Activated naive CD4-positive, alpha-beta T cell treated with anti-CD3 and anti-CD28 coated beads for 36 hours (primary cell): ENCODE results near the gene ODAPH. TPM values are rescaled to one million over a fixed set of nuclear protein-coding genes. Genes with fewer than 3 reads are reported as not detected.

Experiments used
- CTCF ChIA-PET: fragments of 350-600 bp; sonication (Branson Sonifier 250); formaldehyde crosslinking; loops from one replicate; lab custom pipeline; 2021; ENCODE audit warnings: antibody characterized with exemption; lab: Charles Lee
- DNase-seq: peaks from one replicate; pipeline ENCODE4 v3.0.0-alpha.2; 2020
- H3K27ac Mint-ChIP-seq: one replicate; pipeline ENCODE4 v1.8.0; 2021; ENCODE audit warnings: mild to moderate bottlenecking, mixed read lengths
- H3K27me3 Mint-ChIP-seq: one replicate; pipeline ENCODE4 v1.8.0; 2021; ENCODE audit warnings: low read depth, mixed read lengths
- H3K36me3 Mint-ChIP-seq: one replicate; pipeline ENCODE4 v1.8.0; 2021; ENCODE audit warnings: low read depth, mixed read lengths
- H3K4me1 Mint-ChIP-seq: one replicate; pipeline ENCODE4 v1.8.0; 2021; ENCODE audit warnings: low read depth, mixed read lengths
- H3K4me3 Mint-ChIP-seq: one replicate; pipeline ENCODE4 v1.8.0; 2021; ENCODE audit warnings: mild to moderate bottlenecking, moderate library complexity, mixed read lengths
- H3K9me3 Mint-ChIP-seq: one replicate; pipeline ENCODE4 v1.8.0; 2021; ENCODE audit warnings: mixed read lengths
- intact Hi-C: fragments of 100-400 bp; cut with micrococcal nuclease; formaldehyde crosslinking; loops from one replicate; pipeline ENCODE4 v1.15.1; 2023
- total RNA-seq, 2 experiments: library from RNA; stranded (reverse); gene quantifications; one replicate each; pipeline ENCODE4 v1.2.3, GENCODE V29; 2021

The ODAPH gene
- total RNA-seq, 2 experiments from 2014 or later, result not detected

DNA sequence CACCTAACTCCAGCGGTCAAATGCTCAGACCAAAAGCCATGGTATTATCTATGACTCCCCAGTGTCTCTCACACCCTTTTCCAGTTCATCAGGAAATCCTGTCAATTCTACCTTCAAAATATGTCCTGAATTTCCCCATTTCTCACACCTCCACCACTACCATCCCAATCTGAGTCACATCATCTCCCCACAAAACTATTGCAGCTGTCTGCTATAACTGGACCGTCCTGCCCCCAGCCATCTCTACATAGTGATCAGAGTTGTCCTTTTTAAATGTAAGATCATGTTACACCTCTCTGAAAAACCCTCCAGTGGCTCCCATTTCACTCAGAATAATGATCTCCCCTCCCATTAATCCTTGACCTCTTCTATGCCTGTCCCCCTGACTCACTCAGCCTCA lies 6.8 kb upstream of the ODAPH start:
- Mint-ChIP-seq H3K36me3 (peaks cover 2% of the 10 kb centered on the region), H3K27ac (no peak overlapping the region), H3K27me3 (no peaks in the 10 kb centered on the region), H3K4me1 (no peaks in the 10 kb centered on the region), H3K4me3 (no peak overlapping the region), H3K9me3 (no peaks in the 10 kb centered on the region)
- intact Hi-C loops, result no loop called here
- DNase-seq, result no peak
- CTCF ChIA-PET, result no interaction called here

DNA sequence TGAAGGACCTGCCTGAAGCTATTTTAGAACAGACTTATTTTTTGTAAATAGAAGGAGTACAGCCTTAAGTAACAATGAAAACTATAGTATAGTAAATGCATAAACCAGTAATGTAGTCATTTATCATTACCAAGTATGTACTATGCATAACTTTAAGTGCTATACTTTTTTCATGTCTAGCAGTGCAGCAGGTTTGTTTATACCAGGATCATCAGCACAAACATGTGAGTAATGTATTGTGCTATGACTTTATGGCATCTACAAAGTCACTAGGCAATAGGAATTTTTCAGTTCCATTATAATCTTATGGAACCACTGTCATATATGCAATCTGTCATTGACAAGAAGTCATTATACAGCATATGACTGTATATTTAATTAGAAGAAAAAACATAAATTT lies 3.4 kb upstream of the ODAPH start:
- Mint-ChIP-seq H3K9me3 (no peaks in the 10 kb centered on the region), H3K4me3 (no peak overlapping the region), H3K27me3 (no peaks in the 10 kb centered on the region), H3K36me3 (no peaks in the 10 kb centered on the region), H3K27ac (no peak overlapping the region), H3K4me1 (no peaks in the 10 kb centered on the region)
- intact Hi-C loops, result no loop called here
- DNase-seq, result no peak
- CTCF ChIA-PET, result no interaction called here

DNA sequence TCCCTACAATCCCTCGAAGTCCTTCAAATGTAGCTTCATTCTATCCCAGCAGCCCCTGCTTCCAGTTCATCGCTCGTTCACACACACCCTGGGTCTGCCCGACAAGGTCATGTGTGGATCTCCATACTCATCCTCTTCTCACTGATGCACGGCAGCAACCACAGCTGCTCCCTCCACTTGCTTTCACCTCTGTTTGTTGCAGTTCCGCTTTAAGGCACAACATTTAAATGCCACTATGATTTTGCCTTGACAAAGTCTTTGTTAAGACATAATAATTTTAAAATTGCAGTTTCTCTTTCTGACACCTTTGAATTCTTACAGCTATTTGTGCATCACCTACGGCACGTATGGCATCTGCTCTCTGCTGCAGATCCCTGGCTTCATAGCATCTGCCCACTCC lies 1.8 kb downstream of the ODAPH start:
- Mint-ChIP-seq H3K9me3 (no peaks in the 10 kb centered on the region), H3K27me3 (peaks cover 5% of the 10 kb centered on the region), H3K27ac (no peak overlapping the region), H3K36me3 (no peaks in the 10 kb centered on the region), H3K4me1 (no peaks in the 10 kb centered on the region), H3K4me3 (no peak overlapping the region)
- intact Hi-C loops, result no loop called here
- CTCF ChIA-PET, result interaction anchor here (0.5 to 0.7 kb wide), 3 partner anchors 44 to 290 kb away, joined by 3 to 6 read pairs (median 3); no protein-coding TSS in a partner anchor
- no peak for DNase-seq

DNA sequence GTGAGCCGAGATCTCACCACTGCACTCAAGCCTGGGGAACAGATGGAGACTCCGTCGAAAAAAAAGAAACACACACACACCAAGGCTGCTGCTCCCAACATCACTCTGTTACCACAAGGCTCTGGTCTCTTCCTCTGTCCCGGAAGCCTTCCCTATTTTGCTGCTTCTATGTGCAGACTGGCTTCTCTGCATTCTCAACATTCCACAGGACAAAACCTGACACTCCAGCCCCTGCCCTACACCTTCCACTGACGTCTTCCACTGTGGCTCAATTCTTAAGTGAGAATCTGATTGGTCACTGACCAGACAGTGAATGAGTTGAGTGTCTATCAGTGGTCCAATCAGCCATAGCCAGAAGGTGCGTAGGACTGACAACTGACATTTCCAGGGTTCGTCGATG lies 5.9 kb downstream of the ODAPH start:
- H3K36me3 Mint-ChIP-seq, result no peaks in the 10 kb centered on the region
- H3K4me1 Mint-ChIP-seq, result no peaks in the 10 kb centered on the region
- H3K27me3 Mint-ChIP-seq, result peaks cover 8% of the 10 kb centered on the region
- intact Hi-C loops, result no loop called here
- H3K4me3 Mint-ChIP-seq, result no peak overlapping the region
- CTCF ChIA-PET, result no interaction called here
- H3K9me3 Mint-ChIP-seq, result no peaks in the 10 kb centered on the region
- DNase-seq, result no peak
- no peak overlapping the region for H3K27ac Mint-ChIP-seq

DNA sequence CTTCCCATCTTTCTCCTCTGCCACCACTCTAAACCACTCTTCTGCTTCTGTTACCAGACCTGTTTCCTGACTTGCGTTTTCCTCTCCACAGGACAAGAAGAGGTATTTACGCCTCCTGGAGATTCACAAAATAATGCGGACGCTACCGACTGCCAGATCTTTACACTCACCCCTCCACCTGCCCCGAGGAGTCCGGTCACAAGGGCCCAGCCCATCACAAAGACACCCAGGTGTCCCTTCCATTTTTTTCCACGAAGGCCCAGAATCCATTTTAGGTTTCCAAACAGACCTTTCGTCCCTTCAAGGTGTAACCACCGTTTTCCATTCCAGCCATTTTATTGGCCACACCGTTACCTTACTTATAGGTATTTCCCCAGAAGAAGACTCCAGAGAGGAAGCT lies 8.2 kb downstream of the ODAPH start:
- Mint-ChIP-seq H3K27me3 (peaks cover 8% of the 10 kb centered on the region), H3K4me3 (no peak overlapping the region), H3K36me3 (no peaks in the 10 kb centered on the region), H3K27ac (no peak overlapping the region), H3K9me3 (no peaks in the 10 kb centered on the region), H3K4me1 (no peaks in the 10 kb centered on the region)
- no peak for DNase-seq
- CTCF ChIA-PET, result interaction anchor here (0.6 kb wide), 1 partner anchor 372 kb away, joined by 3 read pairs; no protein-coding TSS in a partner anchor
- intact Hi-C loops, result no loop called here

DNA sequence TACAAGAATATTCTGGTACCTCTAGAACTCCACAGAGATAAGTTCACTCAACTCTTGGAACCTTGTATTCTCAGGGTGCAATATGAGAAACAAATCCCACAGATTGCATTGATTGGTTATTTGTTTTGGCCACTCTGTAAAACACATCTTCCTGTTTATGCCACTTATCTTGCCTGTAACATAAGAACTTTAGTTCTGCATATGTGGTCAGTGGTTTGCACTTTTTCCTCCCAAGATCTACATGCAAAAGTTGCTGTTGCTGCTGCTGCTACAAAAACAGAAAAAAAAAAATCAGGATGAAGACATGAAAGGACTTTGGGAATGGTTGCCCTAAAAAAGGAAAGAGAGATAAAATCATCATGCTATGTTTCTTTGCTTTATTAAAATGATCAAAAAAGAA lies 9.6 kb downstream of the ODAPH start:
- Mint-ChIP-seq H3K27ac (no peak overlapping the region), H3K4me3 (no peak overlapping the region), H3K36me3 (no peaks in the 10 kb centered on the region), H3K9me3 (no peaks in the 10 kb centered on the region), H3K4me1 (no peaks in the 10 kb centered on the region), H3K27me3 (peaks cover 7% of the 10 kb centered on the region)
- intact Hi-C loops, result no loop called here
- DNase-seq, result no peak
- CTCF ChIA-PET, result no interaction called here

DNA sequence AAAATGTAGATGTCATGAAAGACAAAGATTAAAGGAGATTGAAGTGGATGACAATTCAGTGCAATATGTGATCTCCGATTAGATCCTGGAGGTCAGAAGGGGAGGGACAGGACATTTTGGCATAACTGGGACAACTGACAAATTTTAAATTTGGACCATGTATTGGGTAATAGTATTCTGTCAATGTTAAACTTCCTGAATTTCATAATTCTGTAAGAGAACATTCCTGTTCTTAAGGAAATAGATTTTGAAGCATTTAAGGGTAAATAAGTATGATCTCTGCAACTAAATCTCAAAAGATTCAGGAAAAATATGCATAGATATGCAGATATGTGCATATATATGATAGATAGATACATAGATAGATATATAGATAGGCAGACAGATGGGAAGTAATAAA lies 11.0 kb downstream of the ODAPH start:
- H3K27ac Mint-ChIP-seq, result no peak overlapping the region
- intact Hi-C loops, result no loop called here

DNA sequence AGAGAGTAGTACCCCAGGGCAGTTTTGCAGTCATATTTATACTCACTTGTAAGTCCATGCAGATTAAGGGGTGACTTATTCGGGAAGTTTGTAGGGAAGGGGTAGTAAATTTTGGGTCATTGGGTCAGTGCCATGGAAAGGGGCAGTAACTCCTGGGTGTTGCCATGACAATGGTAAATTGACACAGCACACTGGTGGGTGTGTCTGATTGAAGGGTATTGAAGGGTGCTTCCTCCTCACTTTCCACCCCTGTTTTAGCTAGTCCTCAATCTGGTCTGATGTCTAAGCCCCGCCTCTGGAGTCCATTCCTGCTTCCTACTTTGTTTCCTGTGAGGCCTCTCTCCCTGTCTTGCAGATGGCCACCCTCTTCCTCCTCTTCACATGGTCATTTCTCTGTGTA lies 11.9 kb downstream of the ODAPH start:
- Mint-ChIP-seq H3K4me1 (no peaks in the 10 kb centered on the region), H3K4me3 (no peak overlapping the region), H3K9me3 (no peaks in the 10 kb centered on the region), H3K36me3 (no peaks in the 10 kb centered on the region), H3K27me3 (peaks cover 3% of the 10 kb centered on the region), H3K27ac (no peak overlapping the region)
- CTCF ChIA-PET, result interaction anchor here (1.6 kb wide), 1 partner anchor 281 kb away, joined by 4 read pairs; no protein-coding TSS in a partner anchor
- DNase-seq, result no peak
- intact Hi-C loops, result no loop called here

More for the DNA sequence above, 11.0 kb downstream of the ODAPH start:
- Mint-ChIP-seq H3K4me3 (no peak overlapping the region), H3K9me3 (no peaks in the 10 kb centered on the region), H3K36me3 (no peaks in the 10 kb centered on the region), H3K27me3 (peaks cover 4% of the 10 kb centered on the region), H3K4me1 (no peaks in the 10 kb centered on the region)
- CTCF ChIA-PET, result interaction anchor here (1.6 kb wide), 1 partner anchor 281 kb away, joined by 4 read pairs; no protein-coding TSS in a partner anchor
- no peak for DNase-seq

DNA sequence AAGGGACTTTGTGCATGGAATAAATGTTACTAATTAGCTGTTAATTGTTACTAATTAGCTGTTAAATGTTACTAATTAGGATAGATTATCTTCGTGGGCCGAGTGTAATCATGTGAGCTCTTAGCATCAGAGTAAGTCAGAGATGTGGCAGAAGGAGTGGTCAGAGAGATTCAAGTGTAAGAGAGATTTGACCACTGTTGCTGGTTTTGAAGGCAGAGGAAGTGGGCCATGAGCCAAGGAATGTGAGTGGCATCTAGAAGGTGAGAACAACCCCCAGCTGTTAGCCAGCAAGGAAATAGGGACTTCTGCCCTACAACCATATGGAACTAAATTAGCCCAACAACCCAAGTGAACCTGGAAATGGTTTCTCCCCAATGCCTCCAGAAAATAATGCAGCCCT lies 28.2 kb downstream of the ODAPH start:
- CTCF ChIA-PET, result interaction anchor here (1.2 kb wide), 1 partner anchor 16 kb away, joined by 3 read pairs; no protein-coding TSS in a partner anchor
- Mint-ChIP-seq H3K9me3 (no peaks in the 10 kb centered on the region), H3K27ac (no peak overlapping the region), H3K27me3 (peaks cover 6% of the 10 kb centered on the region), H3K36me3 (no peaks in the 10 kb centered on the region), H3K4me1 (no peaks in the 10 kb centered on the region), H3K4me3 (no peak overlapping the region)
- intact Hi-C loops, result no loop called here
- DNase-seq, result no peak

DNA sequence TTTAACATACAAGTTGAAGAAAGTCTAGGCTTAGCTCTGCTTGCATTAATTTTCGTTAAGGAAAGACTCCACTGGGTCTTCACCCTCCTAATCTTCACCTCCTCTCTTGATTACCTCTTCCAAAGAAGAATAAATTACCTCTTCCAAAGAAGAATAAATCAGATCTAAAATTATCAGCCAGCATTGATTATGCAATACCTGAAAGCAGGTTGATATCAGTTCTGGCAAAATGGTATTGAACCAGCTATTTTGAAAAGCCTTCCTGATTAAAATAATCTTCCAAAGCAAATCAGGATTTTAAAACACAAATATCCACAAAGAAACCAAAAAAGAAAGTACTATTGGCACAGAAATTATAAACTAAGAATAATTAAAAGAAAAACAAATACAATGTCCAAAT lies 37.5 kb downstream of the ODAPH start:
- no peak for DNase-seq
- Mint-ChIP-seq H3K27ac (no peak overlapping the region), H3K36me3 (no peaks in the 10 kb centered on the region), H3K4me3 (no peak overlapping the region), H3K9me3 (no peaks in the 10 kb centered on the region), H3K4me1 (no peaks in the 10 kb centered on the region), H3K27me3 (no peaks in the 10 kb centered on the region)
- intact Hi-C loops, result no loop called here
- CTCF ChIA-PET, result interaction anchor here (0.5 to 1.4 kb wide), 2 partner anchors 10 to 231 kb away, joined by 4 read pairs; no protein-coding TSS in a partner anchor

DNA sequence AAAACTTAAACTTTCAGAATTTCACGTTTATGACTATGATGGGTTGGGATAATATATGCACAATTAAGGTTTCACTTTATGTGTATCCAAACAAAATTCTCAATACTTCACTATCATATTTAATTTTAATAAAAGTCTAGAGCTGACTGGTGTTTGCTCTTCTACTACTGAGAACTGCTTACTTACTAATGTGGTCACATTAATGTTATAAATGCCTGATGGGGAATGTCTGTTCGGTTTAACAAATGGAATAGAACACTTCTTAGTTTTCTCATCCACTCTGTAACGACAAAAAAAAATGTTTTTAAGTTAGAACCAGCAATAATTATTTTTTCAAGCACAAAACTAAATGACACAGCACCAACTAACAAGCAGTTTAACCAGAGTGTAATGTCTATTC lies 40.2 kb downstream of the ODAPH start:
- CTCF ChIA-PET, result no interaction called here
- no peak overlapping the region for H3K4me3 Mint-ChIP-seq
- H3K27ac Mint-ChIP-seq, result no peak overlapping the region
- H3K4me1 Mint-ChIP-seq, result no peaks in the 10 kb centered on the region
- DNase-seq, result no peak
- no peaks in the 10 kb centered on the region for H3K36me3 Mint-ChIP-seq
- no peaks in the 10 kb centered on the region for H3K27me3 Mint-ChIP-seq
- intact Hi-C loops, result no loop called here
- no peaks in the 10 kb centered on the region for H3K9me3 Mint-ChIP-seq

DNA sequence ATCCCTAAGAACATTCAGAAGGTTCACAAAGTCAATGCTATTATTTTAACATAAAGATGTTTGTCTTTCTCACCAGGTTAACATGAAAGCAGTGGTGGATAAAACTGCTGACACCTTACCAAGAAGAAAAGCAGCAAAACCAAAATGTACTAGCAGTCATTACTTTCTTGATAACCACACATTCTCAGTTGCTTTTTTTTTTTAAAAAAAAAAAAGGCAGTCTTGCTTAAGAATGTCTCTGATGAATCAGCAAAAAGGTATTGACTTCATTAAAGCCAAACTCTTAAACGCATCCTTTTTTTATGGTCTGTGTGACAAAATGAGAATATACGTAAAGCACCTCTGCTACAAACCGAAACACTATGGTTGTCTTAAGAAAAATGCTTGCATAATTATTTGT lies 42.5 kb downstream of the ODAPH start:
- Mint-ChIP-seq H3K4me3 (no peak overlapping the region), H3K27me3 (no peaks in the 10 kb centered on the region), H3K36me3 (no peaks in the 10 kb centered on the region), H3K9me3 (no peaks in the 10 kb centered on the region), H3K27ac (no peak overlapping the region), H3K4me1 (no peaks in the 10 kb centered on the region)
- intact Hi-C loops, result no loop called here
- CTCF ChIA-PET, result no interaction called here
- DNase-seq, result no peak

DNA sequence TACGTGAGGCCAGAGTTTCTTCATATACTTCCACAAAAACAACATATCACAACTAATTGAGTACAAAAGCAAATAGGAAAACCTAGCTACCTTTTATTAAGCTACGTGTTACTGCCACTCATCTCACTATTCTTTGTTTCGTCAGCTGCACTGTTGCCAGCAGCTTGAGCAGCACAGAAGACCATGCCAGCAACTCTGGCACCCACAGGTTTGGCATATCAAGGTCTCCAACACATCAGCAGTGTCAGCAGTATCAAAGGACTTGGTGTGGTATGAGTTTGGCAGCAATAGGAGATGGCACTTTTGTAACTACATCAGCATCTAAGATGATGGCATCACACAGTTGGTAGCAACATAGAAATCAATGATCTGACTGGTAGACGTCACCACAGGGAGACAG lies 43.8 kb downstream of the ODAPH start:
- CTCF ChIA-PET, result interaction anchor here (0.7 to 1.1 kb wide), 2 partner anchors 180 to 246 kb away, joined by 3 read pairs; no protein-coding TSS in a partner anchor
- intact Hi-C loops, result no loop called here
- Mint-ChIP-seq H3K9me3 (no peaks in the 10 kb centered on the region), H3K27ac (no peak overlapping the region), H3K36me3 (no peaks in the 10 kb centered on the region), H3K4me3 (no peak overlapping the region), H3K27me3 (no peaks in the 10 kb centered on the region), H3K4me1 (no peaks in the 10 kb centered on the region)
- DNase-seq, result no peak
